Subcutaneous adipose tissue (tissue), 4 donors: Measurements from ENCODE around the gene C20orf204. TPM values are rescaled to one million over a fixed set of nuclear protein-coding genes. Genes with fewer than 3 reads are reported as not detected.

ENCODE experiments used
- total RNA-seq, 4 donors: library from RNA; depleted of rRNA; stranded (reverse); fragments of >200 nt; gene quantifications; one replicate each; pipeline ENCODE4 v1.1.0, GENCODE V29; 2016
- TF ChIP-seq, protein P1 (sequence below): fragments of 450-650 bp; IDR thresholded peaks from one replicate; pipeline ENCODE4 v1.5.1; 2016; ENCODE audit warnings: low read depth, mild to moderate bottlenecking, control low read depth, antibody characterized with exemption, moderate library complexity

C20orf204 gene
- total RNA-seq, 4 donors from 2014 or later, result 0.17 to 4.0 (median 1.1) TPM

DNA sequence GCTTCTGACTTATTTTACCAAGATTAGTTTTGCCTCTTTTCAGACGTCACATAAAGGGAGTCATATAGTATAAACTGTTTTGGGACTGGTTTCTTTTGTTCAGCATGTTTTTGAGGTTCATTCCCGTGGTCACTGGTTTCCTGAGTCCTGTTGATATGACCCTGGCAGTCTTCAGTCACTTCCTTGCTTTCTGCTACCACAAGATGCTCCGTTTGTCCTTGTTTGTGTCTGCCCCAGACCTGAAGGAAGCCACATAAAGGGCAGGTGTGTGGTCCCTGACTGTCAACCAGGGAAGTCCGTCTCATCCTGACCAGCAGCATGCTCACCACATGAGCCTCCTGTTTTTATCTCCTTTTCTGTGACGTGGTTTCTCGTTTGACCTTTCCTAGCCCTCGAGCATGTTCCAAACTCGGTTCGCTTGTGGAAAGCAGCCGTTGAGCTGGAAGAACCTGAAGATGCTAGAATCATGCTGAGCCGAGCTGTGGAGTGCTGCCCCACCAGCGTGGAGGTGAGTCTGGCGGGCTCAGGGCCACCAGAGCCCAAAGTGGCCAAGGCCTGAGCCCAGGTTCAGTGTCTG, 26.1 kb upstream of the C20orf204 start:
- TF ChIP-seq, protein P1, sequence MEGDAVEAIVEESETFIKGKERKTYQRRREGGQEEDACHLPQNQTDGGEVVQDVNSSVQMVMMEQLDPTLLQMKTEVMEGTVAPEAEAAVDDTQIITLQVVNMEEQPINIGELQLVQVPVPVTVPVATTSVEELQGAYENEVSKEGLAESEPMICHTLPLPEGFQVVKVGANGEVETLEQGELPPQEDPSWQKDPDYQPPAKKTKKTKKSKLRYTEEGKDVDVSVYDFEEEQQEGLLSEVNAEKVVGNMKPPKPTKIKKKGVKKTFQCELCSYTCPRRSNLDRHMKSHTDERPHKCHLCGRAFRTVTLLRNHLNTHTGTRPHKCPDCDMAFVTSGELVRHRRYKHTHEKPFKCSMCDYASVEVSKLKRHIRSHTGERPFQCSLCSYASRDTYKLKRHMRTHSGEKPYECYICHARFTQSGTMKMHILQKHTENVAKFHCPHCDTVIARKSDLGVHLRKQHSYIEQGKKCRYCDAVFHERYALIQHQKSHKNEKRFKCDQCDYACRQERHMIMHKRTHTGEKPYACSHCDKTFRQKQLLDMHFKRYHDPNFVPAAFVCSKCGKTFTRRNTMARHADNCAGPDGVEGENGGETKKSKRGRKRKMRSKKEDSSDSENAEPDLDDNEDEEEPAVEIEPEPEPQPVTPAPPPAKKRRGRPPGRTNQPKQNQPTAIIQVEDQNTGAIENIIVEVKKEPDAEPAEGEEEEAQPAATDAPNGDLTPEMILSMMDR, result no peak

DNA sequence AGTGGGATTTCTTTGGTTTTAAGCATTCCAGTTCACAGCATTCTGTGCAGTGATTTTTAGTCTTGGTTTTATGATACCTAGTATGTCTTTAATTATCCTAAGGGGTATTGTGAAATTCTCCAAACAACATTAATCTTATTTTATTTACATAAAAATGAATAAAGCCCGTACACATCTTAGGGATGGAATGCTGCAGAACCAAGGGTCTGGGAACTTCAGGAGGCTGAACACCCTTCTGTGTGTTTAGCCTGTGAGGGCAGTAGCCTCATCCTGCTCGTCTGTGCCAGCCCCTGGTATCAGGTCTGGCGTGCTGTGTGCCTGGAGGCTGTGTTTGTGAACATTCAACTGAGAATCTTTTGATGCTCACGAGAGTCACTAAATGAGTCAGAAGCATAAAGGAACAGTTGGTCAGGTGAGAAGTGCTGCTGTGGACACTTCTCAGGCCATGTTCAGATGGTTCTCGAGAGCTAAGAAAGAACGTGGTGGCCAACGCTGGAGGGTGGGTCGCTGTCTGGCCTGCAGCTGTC, 25.2 kb upstream of the C20orf204 start:
- TF ChIP-seq, protein P1, result no peak

DNA sequence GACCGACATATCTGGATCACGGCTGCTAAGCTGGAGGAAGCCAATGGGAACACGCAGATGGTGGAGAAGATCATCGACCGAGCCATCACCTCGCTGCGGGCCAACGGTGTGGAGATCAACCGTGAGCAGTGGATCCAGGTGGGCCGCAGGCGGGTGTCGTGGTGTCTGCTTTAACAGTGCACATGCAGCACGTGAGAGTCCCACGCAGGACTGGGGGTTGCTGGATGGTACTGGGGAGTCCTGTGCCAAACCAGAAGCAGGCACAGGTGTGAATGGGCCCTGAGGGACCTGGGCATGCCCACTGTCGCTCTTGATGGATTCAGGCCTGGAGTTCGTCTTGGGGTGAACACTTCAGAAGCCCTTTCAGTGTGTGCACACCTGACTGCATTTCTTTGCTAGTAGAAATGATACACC, 24.6 kb upstream of the C20orf204 start:
- TF ChIP-seq, protein P1, result no peak

DNA sequence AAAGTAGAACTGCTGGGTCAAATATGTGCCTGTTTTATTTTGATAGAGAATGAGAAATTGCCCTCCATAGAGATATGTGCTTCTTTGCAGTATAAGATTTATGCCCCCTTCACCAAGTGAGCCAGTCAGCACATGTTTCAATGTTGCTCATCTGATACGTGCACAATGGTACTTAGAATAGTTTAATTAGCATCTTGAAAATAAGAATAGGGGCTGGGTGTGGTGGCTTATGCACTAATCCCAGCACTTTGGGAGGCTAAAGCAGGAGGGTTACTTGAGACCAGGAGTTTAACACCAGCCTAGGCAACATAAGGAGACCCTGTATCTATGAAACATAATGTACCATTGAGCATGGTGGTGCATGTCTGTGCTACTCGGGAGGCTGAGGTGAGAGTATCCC, 20.3 kb upstream of the C20orf204 start:
- TF ChIP-seq, protein P1, result no peak

DNA sequence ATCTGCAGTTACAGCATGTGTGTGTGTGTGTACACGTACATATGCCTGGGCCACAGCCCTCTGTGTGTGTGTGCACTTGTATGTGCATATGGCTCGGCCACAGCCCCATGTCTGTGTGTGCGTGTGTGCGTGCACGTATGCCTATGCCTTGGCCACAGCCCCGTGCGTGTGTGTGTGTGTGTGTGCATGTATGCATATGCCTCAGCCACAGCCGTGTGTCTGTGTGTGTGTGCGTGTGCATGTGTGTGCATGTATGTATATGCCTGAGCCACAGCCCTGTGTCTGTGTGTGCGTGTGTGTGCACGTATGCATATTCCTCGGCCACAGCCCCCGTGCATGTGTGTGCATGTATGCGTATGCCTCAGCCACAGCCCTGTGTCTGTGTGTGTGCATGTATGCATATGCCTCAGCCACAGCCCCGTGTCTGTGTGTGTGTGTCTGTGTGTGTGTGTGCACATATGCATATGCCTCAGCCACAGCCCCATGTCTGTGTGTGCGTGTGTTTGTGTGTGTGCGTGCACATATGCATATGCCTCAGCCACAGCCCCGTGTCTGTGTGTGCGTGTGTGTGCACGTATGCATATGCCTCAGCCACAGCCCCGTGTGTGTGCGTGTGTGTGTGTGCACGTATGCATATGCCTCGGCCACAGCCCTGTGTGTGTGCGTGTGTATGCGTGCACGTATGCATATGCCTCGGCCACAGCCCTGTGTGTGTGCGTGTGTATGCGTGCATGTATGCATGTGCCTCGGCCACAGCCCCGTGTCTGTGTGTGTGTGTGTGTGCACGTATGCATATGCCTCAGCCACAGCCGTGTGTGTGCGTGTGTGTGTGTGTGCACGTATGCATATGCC, 14.6 kb upstream of the C20orf204 start:
- TF ChIP-seq, protein P1, result no peak

DNA sequence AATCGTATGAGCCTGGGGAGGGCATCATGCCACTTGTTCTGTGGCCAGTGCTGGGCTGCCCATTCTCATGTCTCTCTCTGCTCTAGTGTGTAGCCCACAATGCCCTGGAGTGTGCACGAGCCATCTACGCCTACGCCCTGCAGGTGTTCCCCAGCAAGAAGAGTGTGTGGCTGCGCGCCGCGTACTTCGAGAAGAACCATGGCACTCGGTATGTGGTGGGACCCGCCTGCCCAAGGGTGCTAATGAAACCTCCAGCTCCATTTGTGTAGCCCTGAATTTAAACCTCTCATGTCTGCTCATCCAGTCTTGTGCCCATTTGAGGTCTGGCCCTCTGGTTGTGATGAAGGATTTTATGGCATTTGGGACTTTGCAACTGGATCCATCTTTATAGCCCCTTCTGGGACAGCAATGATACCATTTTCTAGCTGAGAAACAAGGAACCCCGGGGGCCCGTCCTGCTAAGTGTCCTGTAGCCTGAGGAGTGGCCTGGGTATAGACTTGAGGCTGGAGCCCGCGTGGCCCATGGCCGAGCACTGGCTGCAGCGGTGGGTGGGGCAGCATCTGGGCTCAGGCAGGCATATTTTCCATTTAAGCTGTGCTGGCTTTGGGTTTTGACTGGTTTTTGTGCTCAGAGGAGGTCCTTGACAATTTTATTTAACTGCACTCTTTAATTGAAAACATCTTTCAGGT, 13.2 kb upstream of the C20orf204 start:
- TF ChIP-seq, protein P1, result no peak
